Activated CD8-positive, alpha-beta memory T cell treated with anti-CD3 and anti-CD28 coated beads, Interleukin-2, amount 50 U/mL, for 48 hours (primary cell): Measurements from ENCODE around the gene LTB.

Experiments used
- DNase-seq: peaks from one replicate; pipeline ENCODE4 v3.0.0-alpha.2; 2020

Gene LTB

GRCh38 chr6:31546958-31547726 lies 35.1 kb downstream of the LTB start, which contains the start of gene NFKBIL1:
Gene NFKBIL1, plus strand, starts transcription at chr6:31547608. Its CDS starts 87 bp downstream, at chr6:31547695.
- peak; percentile 91 for DNase-seq

- peak; percentile 92 for DNase-seq
Measured at GRCh38 chr6:31546339-31546957, 35.8 kb downstream of the LTB start, which contains the start of gene ATP6V1G2. Gene ATP6V1G2, minus strand, starts transcription at chr6:31546608. Its CDS starts 49 bp downstream, at chr6:31546559.

DNA sequence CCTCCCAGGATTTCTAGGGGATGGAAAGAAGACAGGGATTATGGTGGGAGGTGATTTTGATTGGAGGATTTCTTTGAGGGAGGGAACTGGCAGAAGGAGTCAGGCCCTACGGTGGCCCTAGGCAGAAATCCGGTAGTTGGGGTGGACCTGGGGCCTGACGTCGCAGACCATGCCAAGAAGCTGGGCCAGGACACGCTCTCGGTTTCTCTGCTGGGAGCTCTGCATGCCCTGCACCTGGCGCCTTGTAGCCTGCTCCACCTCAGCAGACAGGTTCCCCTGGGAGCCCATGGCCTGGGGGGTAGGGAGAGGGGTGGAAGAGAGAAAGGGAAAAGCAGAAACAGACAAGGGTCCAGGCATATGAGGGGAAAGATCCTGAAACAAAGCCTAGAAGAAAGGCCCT lies 36.9 kb downstream of the LTB start:
- DNase-seq: no peak

GRCh38 chr6:31544676-31545075 lies 37.5 kb downstream of the LTB start:
- no peak for DNase-seq

- peak; percentile 43 for DNase-seq
Measured at GRCh38 chr6:31543639-31544038, 38.6 kb downstream of the LTB start.

GRCh38 chr6:31541658-31542521 lies 40.3 kb downstream of the LTB start, which contains the start of gene DDX39B:
Gene DDX39B, minus strand, starts transcription at chr6:31542003. Its CDS starts 1,471 bp downstream, at chr6:31540532.
- peak; percentile 94 for DNase-seq

DNA sequence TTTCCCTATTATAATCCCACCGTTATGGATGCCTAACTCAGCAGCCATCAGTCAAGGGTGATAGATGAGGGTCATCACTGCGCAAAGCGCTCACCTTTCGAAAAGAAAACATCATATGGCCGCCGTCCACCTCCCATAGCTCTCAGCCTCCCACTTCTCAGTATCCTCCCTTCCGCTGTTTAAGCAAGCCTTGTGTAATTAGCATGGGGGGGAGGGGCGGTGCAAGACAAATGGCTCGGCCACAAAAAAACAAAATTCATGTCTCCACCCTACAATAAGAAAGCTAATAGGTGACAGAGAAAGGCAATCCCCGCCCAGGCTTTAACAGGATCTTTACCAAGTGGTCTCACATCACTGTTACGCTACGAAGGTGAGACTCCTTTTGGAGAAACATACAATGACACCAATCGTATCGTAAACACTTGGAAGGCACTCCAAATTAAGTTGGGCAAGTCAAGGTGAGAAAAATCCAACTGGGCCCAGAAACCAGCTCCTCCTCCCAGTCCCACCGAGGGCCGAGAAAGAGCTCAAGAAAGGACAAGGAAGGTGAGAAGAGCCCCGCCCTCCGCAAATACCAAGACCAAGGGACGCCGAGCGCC lies 41.1 kb downstream of the LTB start:
- peak; percentile 79 for DNase-seq

DNA sequence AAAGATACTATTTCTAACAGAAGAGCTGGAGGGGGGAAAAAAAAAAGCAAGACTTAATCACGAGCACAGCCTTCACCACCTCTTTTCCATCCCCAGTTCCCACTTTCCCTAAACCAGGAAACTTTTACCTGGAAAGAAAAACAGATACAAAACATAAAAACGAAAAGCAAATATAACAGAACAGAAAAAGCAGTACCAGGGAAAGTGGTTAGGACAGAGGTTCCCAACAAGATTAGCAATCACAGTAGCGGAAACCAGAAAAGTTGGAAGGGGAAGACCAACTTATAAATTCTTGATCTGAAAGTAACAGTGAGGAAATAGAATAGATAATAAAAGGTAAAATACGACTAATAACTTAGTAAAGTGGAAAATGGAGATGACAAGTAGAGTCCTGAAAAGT lies 41.6 kb downstream of the LTB start:
- no peak for DNase-seq

GRCh38 chr6:31538805-31539400 lies 43.3 kb downstream of the LTB start:
- no peak for DNase-seq

DNA sequence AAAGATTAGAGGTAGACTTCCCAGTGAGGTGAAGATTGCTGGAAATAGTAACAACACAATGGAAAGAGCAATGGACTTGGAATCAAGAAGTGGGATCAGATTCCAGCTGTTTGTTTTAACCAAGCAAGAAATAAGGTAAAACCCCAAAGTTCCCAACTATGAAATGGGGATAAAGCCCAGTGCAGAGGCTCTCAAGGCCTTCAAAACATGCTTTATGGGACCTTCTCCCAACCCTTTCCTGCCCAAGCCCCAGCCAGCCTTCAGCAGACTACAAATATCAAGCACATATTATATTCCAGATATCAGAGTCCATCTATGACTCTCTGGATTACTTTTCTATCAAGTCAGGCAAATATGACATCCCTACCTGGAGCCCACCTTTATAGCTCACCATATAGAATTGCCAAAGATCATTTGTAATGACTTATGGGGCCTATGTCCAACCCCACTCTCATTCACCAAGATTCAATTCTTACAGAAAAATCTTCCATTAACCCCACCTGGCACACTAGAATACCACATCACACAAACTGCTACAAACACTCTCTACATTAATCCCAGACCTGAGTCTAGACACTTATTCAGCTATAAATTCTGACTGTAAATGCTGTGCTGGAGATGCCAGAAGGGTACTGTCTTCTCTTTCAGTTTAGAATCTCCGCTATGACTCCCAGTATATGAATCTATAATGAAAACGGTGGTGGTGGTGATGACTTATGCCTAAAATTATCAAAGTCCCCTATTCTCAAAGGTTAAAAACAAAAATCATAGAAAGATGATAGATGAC lies 46.5 kb downstream of the LTB start:
- peak; percentile 41 for DNase-seq

DNA sequence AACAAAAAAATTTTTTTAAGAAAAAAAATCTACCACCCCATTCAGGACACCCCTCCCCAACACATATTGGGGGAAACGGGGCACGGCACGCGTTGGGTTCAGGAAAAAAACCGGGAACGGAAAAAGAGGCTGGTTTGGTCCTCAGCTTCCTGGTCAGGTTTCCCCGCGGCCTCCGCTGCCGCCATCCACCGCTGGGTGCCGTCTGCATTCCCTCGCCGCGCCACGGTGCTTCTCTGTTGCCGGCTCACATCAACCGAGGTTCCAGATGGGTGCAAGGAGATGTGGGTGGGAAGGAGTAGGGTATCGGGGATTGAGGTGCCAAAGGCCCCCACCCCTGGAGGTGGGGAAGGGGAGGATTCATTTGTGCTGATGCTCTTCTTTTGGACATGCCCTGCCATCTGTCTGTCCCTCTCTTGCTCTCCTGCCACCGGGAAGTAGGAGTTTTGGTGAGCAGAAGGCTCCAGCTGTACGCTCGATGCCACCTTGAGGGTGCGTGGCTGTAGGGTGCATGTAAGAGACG lies 47.6 kb downstream of the LTB start:
- DNase-seq: peak; percentile 50

- peak; percentile 55 for DNase-seq
Measured at GRCh38 chr6:31534011-31534410, 48.2 kb downstream of the LTB start.

- peak; percentile 26 for DNase-seq
Measured at GRCh38 chr6:31533455-31533841, 48.8 kb downstream of the LTB start.

DNA sequence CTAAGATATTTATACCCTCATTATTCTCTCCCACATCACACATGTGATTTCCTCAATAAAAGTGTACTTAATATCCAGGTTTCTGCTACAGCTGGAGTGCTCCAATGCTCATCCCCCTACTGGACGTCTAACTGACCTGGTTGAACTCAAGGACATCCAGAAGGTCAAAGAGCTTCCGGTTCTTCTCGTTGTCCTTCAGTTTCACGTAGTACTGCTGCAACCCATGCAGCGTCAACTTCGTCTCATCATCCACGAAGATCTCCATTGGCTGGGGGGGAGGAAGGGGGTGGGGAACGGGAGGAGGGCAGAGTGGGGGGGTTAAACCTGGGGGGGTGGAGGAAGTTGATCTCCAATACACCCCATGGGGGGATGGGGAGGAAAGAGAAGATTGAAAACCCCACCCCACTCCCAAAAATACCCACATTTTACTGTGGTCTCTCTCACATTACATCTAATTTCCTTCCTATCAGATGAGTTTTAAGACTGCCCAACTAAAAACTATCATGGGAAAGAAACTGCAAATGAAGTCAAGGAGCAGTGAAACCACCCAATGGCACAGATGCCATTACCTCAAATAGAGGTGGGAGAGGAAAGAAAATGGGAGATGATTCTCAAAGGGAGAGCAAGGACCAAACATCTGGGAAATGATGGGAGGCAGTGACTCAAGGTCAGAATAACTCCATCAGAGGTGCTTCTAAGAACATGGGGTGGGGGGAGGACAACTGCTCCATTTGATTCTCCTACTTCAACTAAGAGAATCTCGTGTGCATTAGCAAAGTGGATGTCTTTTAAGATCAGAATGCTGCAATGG lies 49.4 kb downstream of the LTB start:
- peak; percentile 48 for DNase-seq

DNA sequence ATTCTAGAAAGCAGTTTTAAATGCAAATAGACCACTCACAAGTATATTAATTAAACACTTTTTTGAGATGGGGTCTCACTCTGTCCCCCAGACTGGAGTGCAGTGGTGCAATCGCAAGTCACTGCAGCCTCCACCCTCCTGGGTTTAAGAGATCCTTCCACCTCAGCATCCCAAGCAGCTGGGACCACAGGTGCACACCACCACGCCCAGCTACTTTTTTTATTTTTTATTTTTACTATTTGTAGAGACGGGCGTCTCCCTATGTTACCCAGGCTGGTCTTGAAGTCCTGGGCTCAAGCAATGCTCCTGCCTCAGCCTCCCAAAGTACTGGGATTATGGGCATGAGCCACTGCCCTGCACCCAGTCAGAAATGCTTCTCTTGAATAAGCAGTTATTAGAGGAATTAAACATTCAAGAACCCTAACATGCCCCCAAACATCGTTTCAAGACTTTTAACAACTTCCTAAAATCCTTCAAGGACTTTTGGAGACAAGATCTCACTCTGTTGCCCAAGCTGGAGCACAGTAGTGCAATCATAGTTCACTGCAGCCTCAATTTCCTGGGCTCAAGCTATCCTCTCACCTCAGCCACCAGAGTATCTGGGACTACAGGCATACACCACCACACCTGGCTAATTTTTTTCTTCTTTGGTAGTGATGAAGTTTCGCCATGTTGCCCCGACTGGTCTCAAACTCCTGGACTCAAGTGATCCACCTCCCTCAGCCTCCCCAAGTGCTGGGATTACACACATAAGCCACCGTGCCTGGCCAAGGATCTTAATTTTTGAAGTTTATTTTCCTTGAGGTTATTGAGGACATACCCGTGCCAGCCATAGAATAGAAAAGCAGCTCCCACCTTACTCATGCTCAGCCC lies 50.2 kb downstream of the LTB start:
- peak; percentile 50 for DNase-seq

DNA sequence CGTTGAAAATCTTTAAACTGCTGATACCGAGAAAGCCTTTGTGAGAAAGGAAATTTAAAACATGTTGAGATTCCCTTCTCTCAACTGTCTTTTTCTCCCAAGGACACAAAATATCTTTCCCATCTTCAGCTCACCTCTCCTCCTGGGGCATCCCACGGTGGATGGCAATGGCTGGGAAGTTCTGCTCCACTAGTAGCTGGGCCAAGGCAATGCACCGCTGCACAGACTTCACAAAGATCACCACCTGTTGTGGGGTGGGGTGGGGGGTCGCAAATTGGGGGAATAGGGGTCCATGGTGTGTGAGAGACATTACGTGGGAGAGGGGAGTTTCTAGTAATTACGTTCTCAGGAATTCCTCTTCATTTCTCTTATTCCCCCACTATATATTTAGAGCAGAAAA lies 51.1 kb downstream of the LTB start:
- DNase-seq: peak; percentile 49

DNA sequence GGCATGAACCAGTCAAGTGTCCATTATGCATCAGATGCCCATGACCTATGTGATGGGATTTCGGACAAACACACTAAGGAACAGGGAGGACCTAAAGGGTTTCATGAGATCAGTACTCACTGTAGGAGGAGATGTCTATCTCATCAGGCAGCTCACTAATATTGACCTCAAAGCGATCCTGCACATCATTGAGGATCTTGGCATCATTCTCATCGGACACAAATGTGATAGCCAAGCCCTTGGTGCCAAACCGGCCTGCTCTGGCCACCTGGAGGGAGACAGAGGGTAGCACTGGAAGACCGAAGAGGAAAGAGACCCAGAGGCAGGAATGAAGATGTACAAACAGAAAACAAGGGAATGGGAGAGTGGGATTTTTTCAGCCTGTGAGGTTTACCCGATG lies 51.6 kb downstream of the LTB start:
- DNase-seq: peak; percentile 46
